ENCODE measurements around the gene SLC15A3. TPM values are rescaled to one million over a fixed set of nuclear protein-coding genes. Genes with fewer than 3 reads are reported as not detected.

The SLC15A3 gene
- total RNA-seq, 8 experiments from 2014 or later, result 0.73 to 24.5 (median 5.8) TPM

DNA sequence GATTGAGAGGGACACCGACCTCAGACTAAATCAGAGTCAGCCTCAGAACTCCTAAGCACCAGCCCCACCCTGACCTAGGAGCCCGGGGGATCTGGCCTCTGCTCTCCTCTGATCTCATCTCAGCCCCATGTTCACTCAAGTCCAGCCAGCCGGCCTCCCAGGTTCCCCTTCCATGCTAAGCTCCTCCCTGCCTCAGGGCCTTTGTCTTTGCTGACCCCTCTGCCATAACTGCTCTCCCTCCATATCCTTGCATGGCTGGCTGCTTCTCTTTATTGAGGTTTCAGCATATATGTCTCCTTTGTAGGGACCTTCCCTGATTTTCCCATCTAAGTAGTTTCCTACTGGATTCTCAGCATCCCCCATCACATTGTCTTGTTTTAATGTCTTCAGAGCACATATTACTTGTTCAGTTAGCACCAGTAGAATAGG is 780 bp upstream of the SLC15A3 start:
- peak in 2 of 8 experiments; percentile 7 to 25 for ATAC-seq (replicated peaks in 6 of 8)
- in situ Hi-C loops (cut with MboI; ENCODE audit: low pct_unique_long_range_greater_than_20kb in 2 of 9, low sequenced_read_pairs in 9 of 9, unreplicated experiment in 9 of 9), result no loop called here
- Histone ChIP-seq H3K4me3 (no peak overlapping the region), H3K4me1 (replicated peaks in 1 of 2) (peaks cover 11 to 27% of the 10 kb centered on the region in 2 donors), H3K27ac (no peak overlapping the region)
- WGBS, 10 experiments, result 0 to 83% (median 31%) methylated on average over 1 to 2 of the region's 3 CpGs; no CpG with 5 or more reads in 6 of the 10 experiments

DNA sequence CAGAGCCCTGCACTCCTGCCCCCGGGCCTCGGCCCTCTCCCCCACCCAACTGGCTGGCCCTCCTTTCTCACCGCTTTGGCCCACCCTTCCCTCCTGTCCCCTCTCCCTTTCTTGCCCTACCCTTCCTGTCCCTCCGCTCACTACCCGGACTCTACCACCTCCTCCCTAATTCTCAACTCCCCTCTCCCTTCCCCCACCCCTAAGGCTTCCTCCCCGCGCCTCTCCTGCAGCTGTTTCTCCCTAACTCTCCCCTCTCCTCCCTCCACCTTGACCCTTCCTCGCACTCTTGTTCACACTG is 421 bp downstream of the SLC15A3 start:
- no CpG with 5 or more reads among the region's 8 CpGs for WGBS, 10 experiments
- Histone ChIP-seq H3K4me3 (no peak overlapping the region), H3K27ac (no peak overlapping the region), H3K4me1 (replicated peaks in 1 of 2) (peaks cover 21 to 39% of the 10 kb centered on the region in 2 donors)
- peak in 3 of 8 experiments; percentile 24 to 31 (median 25) for ATAC-seq (replicated peaks in 6 of 8)
- in situ Hi-C loops (cut with MboI; ENCODE audit: low pct_unique_long_range_greater_than_20kb in 2 of 9, low sequenced_read_pairs in 9 of 9, unreplicated experiment in 9 of 9), result no loop called here

DNA sequence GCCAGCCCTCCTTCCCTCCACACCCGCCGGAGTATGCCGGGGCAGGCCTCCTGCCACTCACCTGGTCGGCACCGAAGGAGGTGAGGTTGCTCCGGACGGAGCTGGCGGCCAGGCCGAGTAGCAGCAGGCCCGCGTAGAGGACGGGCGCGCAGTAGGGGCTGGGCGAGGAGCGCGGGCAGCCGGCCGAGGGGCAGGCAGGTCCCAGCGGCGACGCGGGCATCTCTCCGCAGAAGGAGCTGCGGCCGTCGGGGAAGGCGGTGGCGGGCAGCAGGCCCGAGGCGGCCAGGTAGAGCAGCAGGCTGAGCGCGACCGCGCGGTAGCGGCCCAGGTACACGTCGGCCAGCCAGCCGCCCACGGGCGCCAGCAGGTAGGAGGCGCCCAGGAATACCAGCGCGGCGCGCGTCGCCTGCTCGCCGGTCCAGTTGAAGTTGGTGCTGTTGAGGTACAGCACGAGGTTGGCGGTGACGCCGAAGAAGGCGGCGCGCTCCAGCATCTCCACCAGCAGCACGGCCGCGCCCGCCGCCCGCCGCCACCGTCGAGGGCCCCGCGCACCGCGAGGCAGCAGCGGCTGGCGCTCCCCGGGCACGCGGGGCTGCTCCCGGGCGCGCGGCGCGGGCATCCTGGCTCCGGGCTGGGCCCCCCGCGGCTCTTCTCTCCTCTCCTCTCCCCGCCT is 907 bp downstream of the SLC15A3 start:
- in situ Hi-C loops (cut with MboI; ENCODE audit: low pct_unique_long_range_greater_than_20kb in 2 of 9, low sequenced_read_pairs in 9 of 9, unreplicated experiment in 9 of 9), result no loop called here
- peak in 3 of 8 experiments; percentile 9 to 13 (median 12) for ATAC-seq (replicated peaks in 6 of 8)
- WGBS, 10 experiments, result 60% methylated on average over 5 to 7 of the region's 86 CpGs; no CpG with 5 or more reads in 8 of the 10 experiments
- no peak overlapping the region for H3K27ac ChIP-seq
- peaks cover 26 to 44% of the 10 kb centered on the region in 2 donors for H3K4me1 ChIP-seq (replicated peaks in 1 of 2)
- H3K4me3 ChIP-seq, result no peak overlapping the region

DNA sequence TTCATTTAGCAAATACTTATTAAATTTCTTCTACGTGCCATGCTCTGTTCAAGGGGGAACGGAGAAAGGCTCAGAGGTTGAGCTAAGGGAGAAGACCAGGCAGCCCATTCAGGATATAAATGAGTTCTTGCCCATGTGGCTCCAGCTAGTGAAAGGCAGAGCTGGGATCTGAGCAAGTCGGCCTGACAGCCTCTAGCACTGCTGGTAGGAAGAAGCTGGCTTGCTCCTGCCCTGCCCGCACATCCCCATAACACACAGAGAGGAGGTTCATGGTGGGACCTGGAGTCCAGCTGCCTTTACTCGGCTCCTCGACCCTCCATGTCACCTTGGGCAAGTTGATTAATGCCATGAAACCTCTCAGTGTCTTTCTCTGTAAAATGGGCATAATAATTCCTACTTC is 2.0 kb downstream of the SLC15A3 start:
- 67 to 100% (median 81%) methylated on average over 2 to 6 of the region's 6 CpGs; no CpG with 5 or more reads in 2 of the 10 experiments for WGBS, 10 experiments
- H3K27ac ChIP-seq, result no peak overlapping the region
- H3K4me1 ChIP-seq (replicated peaks in 1 of 2), result peaks cover 26 to 44% of the 10 kb centered on the region in 2 donors
- no peak for ATAC-seq (replicated peaks in 6 of 8)
- no peak overlapping the region for H3K4me3 ChIP-seq
- in situ Hi-C loops (cut with MboI; ENCODE audit: low pct_unique_long_range_greater_than_20kb in 2 of 9, low sequenced_read_pairs in 9 of 9, unreplicated experiment in 9 of 9), result no loop called here

DNA sequence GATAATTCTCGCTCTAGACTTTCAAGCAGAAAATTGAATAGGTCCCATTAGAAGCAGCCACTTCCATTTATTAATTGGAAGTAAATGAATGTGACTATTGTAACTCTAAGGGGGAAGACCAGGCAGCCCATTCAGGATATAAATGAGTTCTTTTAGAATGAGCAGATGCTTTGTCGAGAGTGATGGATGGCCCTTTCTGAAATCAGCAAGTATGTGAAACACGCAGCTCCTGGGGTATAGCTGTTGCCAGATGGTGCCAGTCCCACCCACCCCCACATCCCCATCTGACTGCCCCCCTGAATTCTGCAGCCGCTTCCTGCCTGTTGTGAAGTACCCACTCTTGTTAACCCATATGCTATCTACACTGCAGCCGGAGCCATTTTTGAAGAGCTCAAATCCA is 3.7 kb downstream of the SLC15A3 start:
- in situ Hi-C loops (cut with MboI; ENCODE audit: low pct_unique_long_range_greater_than_20kb in 2 of 9, low sequenced_read_pairs in 9 of 9, unreplicated experiment in 9 of 9), result loop anchor here in 1 of 9 experiments (10.0 kb wide), 1 partner anchor 177 kb away; no protein-coding TSS in a partner anchor
- 7 to 100% (median 52%) methylated on average over 1 to 2 of the region's 5 CpGs; no CpG with 5 or more reads in 6 of the 10 experiments for WGBS, 10 experiments
- H3K27ac ChIP-seq, result peak overlapping the region in 1 of 2 donors; percentile 35
- peak in 5 of 8 experiments; percentile 66 to 75 (median 70) for ATAC-seq (replicated peaks in 6 of 8)
- peaks cover 26 to 44% of the 10 kb centered on the region in 2 donors for H3K4me1 ChIP-seq (replicated peaks in 1 of 2)
- no peak overlapping the region for H3K4me3 ChIP-seq

DNA sequence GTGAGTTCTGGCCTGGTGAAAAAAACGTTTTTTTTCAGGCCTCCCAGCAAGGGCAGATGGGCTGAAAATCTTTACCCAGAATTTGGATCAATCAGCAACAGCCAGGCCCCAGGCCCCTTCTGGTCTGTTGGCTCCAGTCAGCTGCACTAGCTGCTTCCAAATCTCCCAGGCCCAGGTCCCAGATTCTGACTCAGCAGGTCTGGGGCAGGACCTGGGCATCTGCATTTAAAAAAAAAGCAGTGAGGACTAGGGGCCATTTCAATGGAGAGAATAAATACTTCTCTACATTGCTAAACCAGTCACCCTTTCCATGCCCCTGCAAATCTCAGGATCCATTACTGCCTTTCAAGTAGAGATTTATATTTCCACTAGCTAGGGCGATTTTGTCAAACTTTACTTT is 4.3 kb downstream of the SLC15A3 start:
- in situ Hi-C loops (cut with MboI; ENCODE audit: low pct_unique_long_range_greater_than_20kb in 2 of 9, low sequenced_read_pairs in 9 of 9, unreplicated experiment in 9 of 9), result loop anchor here in 1 of 9 experiments (10.0 kb wide), 1 partner anchor 177 kb away; no protein-coding TSS in a partner anchor
- Histone ChIP-seq H3K4me3 (no peak overlapping the region), H3K4me1 (replicated peaks in 1 of 2) (peaks cover 26 to 48% of the 10 kb centered on the region in 2 donors), H3K27ac (peak overlapping the region; percentile 8 to 20)
- 0 to 75% (median 5%) methylated on average over 1 to 2 of the region's 2 CpGs; no CpG with 5 or more reads in 3 of the 10 experiments for WGBS, 10 experiments
- peak in 5 of 8 experiments; percentile 36 to 66 (median 58) for ATAC-seq (replicated peaks in 6 of 8)

DNA sequence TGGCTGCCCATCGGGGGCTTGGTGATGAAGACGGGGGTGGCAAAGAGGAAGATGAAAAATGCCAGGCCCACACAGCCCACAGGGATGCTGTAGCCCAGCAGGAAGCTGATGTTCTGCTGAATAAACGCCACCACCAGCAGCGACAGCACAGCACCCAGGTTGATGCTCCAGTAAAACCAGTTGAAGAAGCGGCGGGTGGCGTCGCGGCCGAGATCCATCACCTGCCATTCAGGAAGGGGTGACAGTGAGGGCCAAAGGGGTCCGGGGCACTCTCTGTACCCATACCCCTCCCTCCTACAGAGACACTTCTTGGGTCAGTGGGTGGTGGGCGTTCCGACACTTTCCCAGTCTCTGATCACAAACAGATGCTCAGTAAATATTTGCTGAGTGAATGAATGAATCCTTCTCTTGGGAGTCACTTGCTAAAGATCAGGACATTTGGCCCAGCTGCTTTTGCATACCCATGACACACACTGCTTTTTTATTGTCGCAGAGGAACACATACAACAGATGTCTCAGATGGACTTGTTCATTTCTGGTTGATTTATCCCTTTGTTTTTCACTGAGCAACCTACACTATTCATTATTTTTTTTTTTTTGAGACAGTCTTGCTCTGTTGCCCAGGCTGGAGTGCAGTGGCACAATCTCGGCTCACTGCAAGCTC is 5.2 kb downstream of the SLC15A3 start:
- H3K4me1 ChIP-seq (replicated peaks in 1 of 2), result peaks cover 27 to 44% of the 10 kb centered on the region in 2 donors
- no peak overlapping the region for H3K4me3 ChIP-seq
- H3K27ac ChIP-seq, result no peak overlapping the region
- ATAC-seq (replicated peaks in 6 of 8), result peak in 6 of 8 experiments; percentile 36 to 70 (median 58)
- 0 to 75% (median 50%) methylated on average over 1 to 10 of the region's 15 CpGs; no CpG with 5 or more reads in 2 of the 10 experiments for WGBS, 10 experiments
- in situ Hi-C loops (cut with MboI; ENCODE audit: low pct_unique_long_range_greater_than_20kb in 2 of 9, low sequenced_read_pairs in 9 of 9, unreplicated experiment in 9 of 9), result loop anchor here in 1 of 9 experiments (10.0 kb wide), 1 partner anchor 178 kb away; no protein-coding TSS in a partner anchor

DNA sequence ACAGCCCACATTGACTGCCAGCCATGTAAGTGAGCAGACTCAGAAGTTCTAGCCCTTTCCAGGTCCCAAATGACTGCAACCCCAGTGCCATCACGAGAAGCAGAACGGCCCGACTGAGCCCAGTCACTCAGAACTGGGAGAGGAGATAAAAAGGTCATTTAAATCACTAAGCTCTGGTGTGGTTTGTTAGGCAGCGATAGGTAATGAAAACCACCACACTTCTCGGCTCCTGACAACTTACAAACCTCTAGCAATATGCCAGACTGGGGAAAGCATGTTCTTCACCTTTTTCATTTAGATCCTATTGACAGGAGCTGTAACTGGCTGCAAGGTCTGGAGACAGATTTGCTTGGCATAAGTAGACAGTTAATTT is 6.7 kb downstream of the SLC15A3 start:
- H3K27ac ChIP-seq, result no peak overlapping the region
- H3K4me3 ChIP-seq, result no peak overlapping the region
- peaks cover 25 to 35% of the 10 kb centered on the region in 2 donors for H3K4me1 ChIP-seq (replicated peaks in 1 of 2)
- in situ Hi-C loops (cut with MboI; ENCODE audit: low pct_unique_long_range_greater_than_20kb in 2 of 9, low sequenced_read_pairs in 9 of 9, unreplicated experiment in 9 of 9), result loop anchor here in 1 of 9 experiments (10.0 kb wide), 1 partner anchor 180 kb away; no protein-coding TSS in a partner anchor
- 60 to 100% (median 100%) methylated on average over 1 to 3 of the region's 5 CpGs; no CpG with 5 or more reads in 5 of the 10 experiments for WGBS, 10 experiments
- no peak for ATAC-seq (replicated peaks in 6 of 8)

DNA sequence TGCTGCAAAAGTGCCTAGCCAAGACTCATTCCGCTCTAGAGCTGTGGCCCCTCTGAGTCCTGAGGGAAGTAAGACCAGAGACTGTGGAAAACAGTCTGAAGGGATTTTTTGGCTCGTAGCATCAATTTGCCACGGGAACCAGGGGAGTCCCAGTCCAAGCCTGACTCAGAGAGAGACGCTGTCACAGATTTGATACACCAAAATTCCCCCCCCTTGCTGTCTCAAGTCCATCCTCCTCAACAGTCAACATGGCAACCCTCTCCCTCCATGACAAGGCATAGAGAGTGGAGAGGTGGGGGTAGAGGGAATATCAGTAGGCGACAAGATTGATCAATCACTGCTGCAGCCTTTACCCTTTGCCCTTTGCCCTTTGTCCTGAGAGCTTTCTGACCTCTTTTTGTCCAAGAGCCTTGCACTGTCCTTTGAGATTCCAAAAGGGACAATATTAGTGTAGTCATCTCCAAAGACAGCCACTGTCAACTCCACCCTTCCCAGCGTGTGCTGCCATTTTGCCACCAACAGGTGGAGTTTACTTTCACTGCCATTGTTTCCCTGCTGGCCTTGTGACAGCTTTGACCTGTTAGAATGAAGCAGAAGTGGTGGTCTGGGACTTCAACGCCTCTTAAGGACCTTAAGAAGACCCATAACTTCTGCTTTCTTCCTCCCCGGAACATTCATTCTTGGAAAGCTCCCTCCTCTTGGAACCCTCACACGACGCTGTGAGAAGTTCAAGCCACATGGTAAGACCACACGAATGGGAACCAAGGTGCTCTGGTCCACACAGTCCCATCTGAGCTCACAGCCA is 7.3 kb downstream of the SLC15A3 start:
- ATAC-seq (replicated peaks in 6 of 8), result no peak
- peaks cover 25 to 35% of the 10 kb centered on the region in 2 donors for H3K4me1 ChIP-seq (replicated peaks in 1 of 2)

DNA sequence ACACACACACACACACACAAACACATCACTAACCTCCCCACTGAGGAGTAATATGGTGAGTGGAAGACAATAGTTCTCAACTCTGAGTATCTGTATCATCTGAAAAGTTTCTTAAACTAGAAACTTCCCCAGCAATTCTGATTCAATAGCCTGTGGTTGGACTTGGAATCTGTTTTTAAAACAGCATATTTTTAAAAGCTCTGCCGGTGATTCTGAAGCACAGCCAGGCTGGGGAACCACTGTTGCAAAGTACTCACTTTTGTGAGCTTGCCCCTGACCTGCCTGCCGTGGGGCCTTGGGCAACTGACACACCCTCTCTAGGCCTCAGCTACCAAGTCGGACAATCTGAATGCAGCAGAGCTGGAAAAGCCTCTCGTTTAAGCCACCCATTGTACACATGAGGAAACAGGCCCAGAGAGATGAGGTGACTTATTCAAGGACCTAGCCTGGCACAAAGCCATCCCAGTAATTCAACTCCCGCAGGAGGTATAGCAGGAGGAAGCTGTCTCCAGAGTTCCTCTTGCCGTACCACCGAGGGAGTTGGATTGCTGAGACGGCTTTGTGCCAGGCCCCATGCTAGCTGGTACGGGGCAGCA is 8.9 kb downstream of the SLC15A3 start:
- 44 to 90% (median 63%) methylated on average over 1 to 5 of the region's 9 CpGs; no CpG with 5 or more reads in 3 of the 10 experiments for WGBS, 10 experiments
- in situ Hi-C loops (cut with MboI; ENCODE audit: low pct_unique_long_range_greater_than_20kb in 2 of 9, low sequenced_read_pairs in 9 of 9, unreplicated experiment in 9 of 9), result loop anchor here in 1 of 9 experiments (10.0 kb wide), 1 partner anchor 182 kb away; no protein-coding TSS in a partner anchor
- ATAC-seq (replicated peaks in 6 of 8), result no peak
- Histone ChIP-seq H3K4me3 (no peak overlapping the region), H3K4me1 (replicated peaks in 1 of 2) (peaks cover 21 to 34% of the 10 kb centered on the region in 2 donors), H3K27ac (no peak overlapping the region)

More for the DNA sequence above, 7.3 kb downstream of the SLC15A3 start:
- in situ Hi-C loops (cut with MboI; ENCODE audit: low pct_unique_long_range_greater_than_20kb in 2 of 9, low sequenced_read_pairs in 9 of 9, unreplicated experiment in 9 of 9), result loop anchor here in 1 of 9 experiments (10.0 kb wide), 1 partner anchor 180 kb away; no protein-coding TSS in a partner anchor
- 50 to 100% (median 70%) methylated on average over 1 to 5 of the region's 11 CpGs; no CpG with 5 or more reads in 3 of the 10 experiments for WGBS, 10 experiments
- no peak overlapping the region for H3K27ac ChIP-seq
- no peak overlapping the region for H3K4me3 ChIP-seq

DNA sequence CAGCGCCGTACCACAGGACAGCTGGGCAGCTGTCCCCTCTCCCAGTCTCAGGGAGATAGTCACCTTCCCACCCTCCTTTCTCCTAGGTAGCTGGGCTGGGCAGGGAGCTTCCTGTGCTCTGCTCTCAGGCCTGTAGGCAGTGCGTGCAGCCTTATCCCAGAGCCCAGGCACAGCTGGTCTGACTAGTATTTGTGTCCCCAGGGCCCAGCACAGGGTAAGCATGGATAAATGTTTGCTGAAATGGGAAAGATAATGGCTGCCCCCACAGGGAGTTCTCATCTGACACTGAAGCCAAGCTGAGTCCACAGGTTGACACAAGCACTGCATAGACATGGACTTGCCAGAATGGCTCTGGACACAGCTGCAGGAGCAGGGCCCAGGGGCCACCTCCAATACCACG is 9.8 kb downstream of the SLC15A3 start:
- no peak overlapping the region for H3K4me3 ChIP-seq
- in situ Hi-C loops (cut with MboI; ENCODE audit: low pct_unique_long_range_greater_than_20kb in 2 of 9, low sequenced_read_pairs in 9 of 9, unreplicated experiment in 9 of 9), result loop anchor here in 1 of 9 experiments (10.0 kb wide), 1 partner anchor 183 kb away; no protein-coding TSS in a partner anchor
- WGBS, 10 experiments, result 40% methylated on average over 1 of the region's 4 CpGs; no CpG with 5 or more reads in 9 of the 10 experiments
- peak in 4 of 8 experiments; percentile 9 to 56 (median 24) for ATAC-seq (replicated peaks in 6 of 8)
- H3K27ac ChIP-seq, result no peak overlapping the region
- H3K4me1 ChIP-seq (replicated peaks in 1 of 2), result peaks cover 13 to 26% of the 10 kb centered on the region in 2 donors
